Dendritic cell treated with granulocyte-macrophage colony-stimulating factor and Interleukin-4, amounts not matched to agents 40 ng/mL and 50 ng/mL, for 4 days (primary cell): Measurements from ENCODE around the gene CARD14.
A peak's percentile ranks its signal among the peaks of the same experiment; 100 is the strongest.
"Not testable (repeated sequence)": the region's sequence is repeated elsewhere in the genome, so short reads cannot be mapped to it uniquely, and the experiment has no call there.

Experiments
- H3K27ac Mint-ChIP-seq: one replicate; pipeline ENCODE4 v1.8.0; 2022; ENCODE audit warnings: mild to moderate bottlenecking, mixed read lengths
- H3K27me3 Mint-ChIP-seq: one replicate; pipeline ENCODE4 v1.8.0; 2022; ENCODE audit warnings: mild to moderate bottlenecking, mixed read lengths
- H3K36me3 Mint-ChIP-seq: one replicate; pipeline ENCODE4 v1.8.0; 2022; ENCODE audit warnings: low read depth, mixed read lengths
- H3K4me1 Mint-ChIP-seq: one replicate; pipeline ENCODE4 v1.8.0; 2022; ENCODE audit warnings: low read depth, mixed read lengths
- H3K4me3 Mint-ChIP-seq: one replicate; pipeline ENCODE4 v1.8.0; 2022; ENCODE audit warnings: mild to moderate bottlenecking, moderate library complexity, mixed read lengths
- H3K9me3 Mint-ChIP-seq: one replicate; pipeline ENCODE4 v1.8.0; 2022; ENCODE audit warnings: mixed read lengths
- intact Hi-C: fragments of 100-400 bp; cut with micrococcal nuclease; formaldehyde crosslinking; loops from one replicate; pipeline ENCODE4 v1.15.0; 2022

The CARD14 gene

GRCh38 chr17:80141463-80142165 is 28.2 kb upstream of the CARD14 start:
- intact Hi-C loops = no loop called here
- Mint-ChIP-seq H3K9me3 (no peaks in the 10 kb centered on the region), H3K36me3 (peaks cover 87% of the 10 kb centered on the region), H3K4me3 (no peak overlapping the region), H3K27ac (no peak overlapping the region), H3K27me3 (no peaks in the 10 kb centered on the region), H3K4me1 (peaks cover 12% of the 10 kb centered on the region)

GRCh38 chr17:80142929-80143328 is 26.9 kb upstream of the CARD14 start:
- Mint-ChIP-seq H3K36me3 (peaks cover 84% of the 10 kb centered on the region), H3K27ac (no peak overlapping the region), H3K4me3 (no peak overlapping the region), H3K4me1 (peaks cover 12% of the 10 kb centered on the region), H3K27me3 (no peaks in the 10 kb centered on the region), H3K9me3 (no peaks in the 10 kb centered on the region)
- intact Hi-C loops = no loop called here

GRCh38 chr17:80145076-80146075 is 24.5 kb upstream of the CARD14 start:
- Mint-ChIP-seq H3K9me3 (no peaks in the 10 kb centered on the region), H3K36me3 (peaks cover 60% of the 10 kb centered on the region), H3K27ac (peak overlapping the region; percentile 62), H3K4me3 (peak overlapping the region; percentile 89), H3K4me1 (peaks cover 25% of the 10 kb centered on the region), H3K27me3 (no peaks in the 10 kb centered on the region)
- intact Hi-C loops = loop anchor here (5.0 kb wide), 3 partner anchors 43 to 117 kb away; partner anchors contain the start of genes GAA and RNF213

GRCh38 chr17:80146121-80147034 is 23.5 kb upstream of the CARD14 start:
- Mint-ChIP-seq H3K36me3 (peaks cover 51% of the 10 kb centered on the region), H3K4me3 (peak overlapping the region; percentile 89), H3K27ac (peak overlapping the region; percentile 62), H3K27me3 (no peaks in the 10 kb centered on the region), H3K4me1 (peaks cover 25% of the 10 kb centered on the region), H3K9me3 (no peaks in the 10 kb centered on the region)
- intact Hi-C loops = loop anchor here (5.0 kb wide), 3 partner anchors 44 to 116 kb away; partner anchors contain the start of genes GAA and RNF213

GRCh38 chr17:80147035-80147822 is 22.6 kb upstream of the CARD14 start, which contains the start of gene EIF4A3:
EIF4A3 (minus strand) TSS chr17:80147128; CDS start chr17:80146961, 167 bp downstream.
- Mint-ChIP-seq H3K4me3 (peak within 1 kb of the TSS; percentile 89), H3K27ac (peak within 1 kb of the TSS; percentile 62), H3K36me3 (peaks cover 42% of the 10 kb centered on the region), H3K9me3 (peaks cover 2% of the 10 kb centered on the region), H3K4me1 (peaks cover 32% of the 10 kb centered on the region), H3K27me3 (no peaks in the 10 kb centered on the region)
- intact Hi-C loops = loop anchor here (5.0 kb wide), 3 partner anchors 45 to 115 kb away; partner anchors contain the start of genes GAA and RNF213

GRCh38 chr17:80151333-80151732 is 18.5 kb upstream of the CARD14 start:
- Mint-ChIP-seq H3K9me3 (peaks cover 23% of the 10 kb centered on the region), H3K27ac (no peak overlapping the region), H3K4me1 (peaks cover 25% of the 10 kb centered on the region), H3K36me3 (peaks cover 13% of the 10 kb centered on the region), H3K27me3 (peaks cover 3% of the 10 kb centered on the region), H3K4me3 (no peak overlapping the region)
- intact Hi-C loops = no loop called here

- Mint-ChIP-seq H3K9me3 (peaks cover 30% of the 10 kb centered on the region), H3K4me1 (peaks cover 25% of the 10 kb centered on the region), H3K27me3 (peaks cover 5% of the 10 kb centered on the region), H3K4me3 (no peak overlapping the region), H3K36me3 (peaks cover 5% of the 10 kb centered on the region), H3K27ac (no peak overlapping the region)
- intact Hi-C loops = no loop called here
Observed at GRCh38 chr17:80152081-80152702, 17.6 kb upstream of the CARD14 start.

GRCh38 chr17:80153004-80153403 is 16.8 kb upstream of the CARD14 start:
- Mint-ChIP-seq H3K9me3 (peaks cover 30% of the 10 kb centered on the region), H3K4me3 (no peak overlapping the region), H3K27ac (no peak overlapping the region)

GRCh38 chr17:80154166-80154565 is 15.7 kb upstream of the CARD14 start:
- H3K27me3 Mint-ChIP-seq = peaks cover 5% of the 10 kb centered on the region
- no peak overlapping the region for H3K4me3 Mint-ChIP-seq
- peaks cover 12% of the 10 kb centered on the region for H3K4me1 Mint-ChIP-seq
- intact Hi-C loops = no loop called here
- H3K27ac Mint-ChIP-seq = no peak overlapping the region
- peaks cover 30% of the 10 kb centered on the region for H3K9me3 Mint-ChIP-seq
- no peaks in the 10 kb centered on the region for H3K36me3 Mint-ChIP-seq

More at GRCh38 chr17:80153004-80153403, 16.8 kb upstream of the CARD14 start:
- H3K27me3 Mint-ChIP-seq = peaks cover 5% of the 10 kb centered on the region
- intact Hi-C loops = no loop called here
- peaks cover 24% of the 10 kb centered on the region for H3K4me1 Mint-ChIP-seq
- H3K36me3 Mint-ChIP-seq = no peaks in the 10 kb centered on the region

GRCh38 chr17:80155600-80155999 is 14.2 kb upstream of the CARD14 start:
- Mint-ChIP-seq H3K9me3 (peaks cover 30% of the 10 kb centered on the region), H3K27me3 (peaks cover 12% of the 10 kb centered on the region), H3K4me1 (peaks cover 12% of the 10 kb centered on the region)
- intact Hi-C loops, H3K36me3 Mint-ChIP-seq, H3K27ac Mint-ChIP-seq, H3K4me3 Mint-ChIP-seq: not testable (repeated sequence)

GRCh38 chr17:80158846-80159245 is 11.0 kb upstream of the CARD14 start:
- intact Hi-C loops = no loop called here
- Mint-ChIP-seq H3K4me1 (no peaks in the 10 kb centered on the region), H3K36me3 (no peaks in the 10 kb centered on the region), H3K4me3 (no peak overlapping the region), H3K9me3 (peaks cover 23% of the 10 kb centered on the region), H3K27ac (no peak overlapping the region), H3K27me3 (peaks cover 14% of the 10 kb centered on the region)

GRCh38 chr17:80160536-80160935 is 9.3 kb upstream of the CARD14 start:
- Mint-ChIP-seq H3K27ac (no peak overlapping the region), H3K36me3 (no peaks in the 10 kb centered on the region)

More at GRCh38 chr17:80160536-80160935, 9.3 kb upstream of the CARD14 start:
- H3K27me3 Mint-ChIP-seq = peaks cover 17% of the 10 kb centered on the region
- intact Hi-C loops = no loop called here
- H3K4me1 Mint-ChIP-seq = no peaks in the 10 kb centered on the region
- H3K9me3 Mint-ChIP-seq = peaks cover 15% of the 10 kb centered on the region
- H3K4me3 Mint-ChIP-seq = no peak overlapping the region
